ENCODE data around the gene PLXNB1.

- TF ChIP-seq POLR2AphosphoS5 (IDR thresholded peaks at IDR 0.05), result no peak
- no peak for TF ChIP-seq CTCF (IDR thresholded peaks at IDR 0.05)
These were observed 18.8 kb downstream of the PLXNB1 start for GRCh38 chr3:48411041-48411588.
